CD4-positive, CD25-positive, alpha-beta regulatory T cell (primary cell): ENCODE data around the gene ISLR2. TPM values are rescaled to one million over a fixed set of nuclear protein-coding genes. Genes with fewer than 3 reads are reported as not detected.
A peak's percentile ranks its signal among the peaks of the same experiment; 100 is the strongest.
"Not testable (repeated sequence)": the region's sequence is repeated elsewhere in the genome, so short reads cannot be mapped to it uniquely, and the experiment has no call there.

Experiments
- ATAC-seq, 2 donors: fragments of 150-1000 bp; cut with Tn5 transposase; one replicate each; pipeline ENCODE4 v1.10.0; 2021; ENCODE audit warnings: low read depth in 2 of 2, moderate number of reproducible peaks in 2 of 2, moderate library complexity in 1 of 2
- DNase-seq, 3 donors: peaks; one replicate each; pipeline versions ENCODE4 v3.0.0 to v3.0.0-alpha.2; 2012 to 2022; ENCODE audit warnings: mixed read lengths in 1 of 3
- H3K27ac ChIP-seq: one replicate; pipeline ENCODE4 v1.7.0; 2013; ENCODE audit warnings: mild to moderate bottlenecking, low read length; ENCODE audit not compliant: insufficient read depth, poor library complexity, severe bottlenecking
- H3K27me3 ChIP-seq: one replicate; pipeline ENCODE4 v1.7.0; 2013; ENCODE audit warnings: low read length; ENCODE audit not compliant: control insufficient read depth, insufficient read depth
- H3K36me3 ChIP-seq: one replicate; pipeline ENCODE4 v1.7.0; 2013; ENCODE audit warnings: mild to moderate bottlenecking, low read length, moderate library complexity; ENCODE audit not compliant: control insufficient read depth, insufficient read depth
- H3K4me1 ChIP-seq: 2 replicates; pipeline ENCODE4 v1.7.0; 2013; ENCODE audit warnings: mild to moderate bottlenecking, low read length; ENCODE audit not compliant: insufficient read depth, control insufficient read depth, poor library complexity, severe bottlenecking
- H3K4me3 ChIP-seq: one replicate; pipeline ENCODE4 v1.7.0; 2013; ENCODE audit warnings: low read depth, mild to moderate bottlenecking, low read length, moderate library complexity
- H3K9me3 ChIP-seq, 2 experiments: 1 replicate in 1 of 2; 2 replicates in 1 of 2; pipeline ENCODE4 v1.7.0; 2013; ENCODE audit warnings: low read length in 2 of 2, mild to moderate bottlenecking in 1 of 2, moderate library complexity in 1 of 2; ENCODE audit not compliant: control insufficient read depth in 2 of 2
- H3K27ac Mint-ChIP-seq, 3 donors: one replicate each; pipeline ENCODE4 v1.8.0; 2020 to 2022; ENCODE audit warnings: mild to moderate bottlenecking in 3 of 3, mixed read lengths in 3 of 3, moderate library complexity in 2 of 3
- H3K27me3 Mint-ChIP-seq: one replicate; pipeline ENCODE4 v1.8.0; 2022; ENCODE audit warnings: mild to moderate bottlenecking, mixed read lengths
- H3K36me3 Mint-ChIP-seq: one replicate; pipeline ENCODE4 v1.8.0; 2020; ENCODE audit warnings: mixed read lengths
- H3K4me1 Mint-ChIP-seq, 4 donors: one replicate each; pipeline ENCODE4 v1.8.0; 2020 to 2022; ENCODE audit warnings: mixed read lengths in 4 of 4, mild to moderate bottlenecking in 1 of 4
- H3K4me3 Mint-ChIP-seq, 4 donors: one replicate each; pipeline ENCODE4 v1.8.0; 2020 to 2022; ENCODE audit warnings: mild to moderate bottlenecking in 4 of 4, mixed read lengths in 4 of 4, moderate library complexity in 3 of 4
- H3K9me3 Mint-ChIP-seq, 7 donors: one replicate each; pipeline ENCODE4 v1.8.0; 2020 to 2022; ENCODE audit warnings: mixed read lengths in 7 of 7, mild to moderate bottlenecking in 3 of 7, moderate library complexity in 2 of 7
- polyA plus RNA-seq, 4 donors: library from polyadenylated mRNA; unstranded; fragments of 300-500 nt; fragmentation: Illumina TruSeq; gene quantifications; one replicate each; pipeline ENCODE4 v1.2.3, GENCODE V29; 2021
- total RNA-seq: library from RNA; stranded (reverse); gene quantifications from one replicate; pipeline ENCODE4 v1.2.3, GENCODE V29; 2022

Gene ISLR2
- total and polyA plus RNA-seq, 5 donors from 2014 or later, result not detected

GRCh38 chr15:74147051-74147450 lies 16.7 kb downstream of the ISLR2 start:
- peaks cover 0 to 4% (median 0%) of the 10 kb centered on the region in 7 donors for H3K9me3 Mint-ChIP-seq
- Histone ChIP-seq H3K27me3 (peaks cover 21% of the 10 kb centered on the region), H3K4me3 (no peak overlapping the region), H3K4me1 (no peaks in the 10 kb centered on the region), H3K9me3 (no peaks in the 10 kb centered on the region), H3K36me3 (no peaks in the 10 kb centered on the region), H3K27ac (no peak overlapping the region)
- H3K27me3 Mint-ChIP-seq, result peaks cover 44% of the 10 kb centered on the region
- no peak overlapping the region for H3K4me3 Mint-ChIP-seq
- no peaks in the 10 kb centered on the region for H3K4me1 Mint-ChIP-seq
- no peak for ATAC-seq
- no peak overlapping the region for H3K27ac Mint-ChIP-seq
- no peak for DNase-seq
- H3K36me3 Mint-ChIP-seq, result no peaks in the 10 kb centered on the region

GRCh38 chr15:74155766-74156417 lies 25.5 kb downstream of the ISLR2 start:
- H3K36me3 Mint-ChIP-seq, result no peaks in the 10 kb centered on the region
- peaks cover 0 to 23% (median 11%) of the 10 kb centered on the region in 4 donors for H3K4me1 Mint-ChIP-seq
- peaks cover 0 to 1% (median 0%) of the 10 kb centered on the region in 7 donors for H3K9me3 Mint-ChIP-seq
- peak overlapping the region in 1 of 3 donors; percentile 67 for H3K27ac Mint-ChIP-seq
- no peak for ATAC-seq
- no peak for DNase-seq
- Histone ChIP-seq H3K4me3 (no peak overlapping the region), H3K36me3 (no peaks in the 10 kb centered on the region), H3K27ac (no peak overlapping the region), H3K27me3 (no peaks in the 10 kb centered on the region), H3K4me1 (peaks cover 6% of the 10 kb centered on the region), H3K9me3 (no peaks in the 10 kb centered on the region)
- peaks cover 32% of the 10 kb centered on the region for H3K27me3 Mint-ChIP-seq
- no peak overlapping the region for H3K4me3 Mint-ChIP-seq

GRCh38 chr15:74156678-74157411 lies 26.5 kb downstream of the ISLR2 start:
- Mint-ChIP-seq H3K9me3 (peaks cover 0 to 1% (median 0%) of the 10 kb centered on the region in 7 donors), H3K27ac (peak overlapping the region; percentile 17 to 70 (median 41))
- peak in 1 of 2 donors; percentile 44 for ATAC-seq

GRCh38 chr15:74157868-74158827 lies 27.8 kb downstream of the ISLR2 start:
- no peak overlapping the region for H3K27ac Mint-ChIP-seq

More at GRCh38 chr15:74156678-74157411, 26.5 kb downstream of the ISLR2 start:
- H3K27ac ChIP-seq, result no peak overlapping the region
- peak overlapping the region in 1 of 4 donors; percentile 5 for H3K4me3 Mint-ChIP-seq
- H3K36me3 ChIP-seq, result no peaks in the 10 kb centered on the region
- no peaks in the 10 kb centered on the region for H3K27me3 ChIP-seq
- H3K36me3 Mint-ChIP-seq, result no peaks in the 10 kb centered on the region
- H3K27me3 Mint-ChIP-seq, result peaks cover 28% of the 10 kb centered on the region
- H3K9me3 ChIP-seq, result no peaks in the 10 kb centered on the region
- DNase-seq, result peak in 1 of 3 donors; percentile 39
- peaks cover 6% of the 10 kb centered on the region for H3K4me1 ChIP-seq
- no peak overlapping the region for H3K4me3 ChIP-seq
- H3K4me1 Mint-ChIP-seq, result peaks cover 0 to 23% (median 11%) of the 10 kb centered on the region in 4 donors

DNA sequence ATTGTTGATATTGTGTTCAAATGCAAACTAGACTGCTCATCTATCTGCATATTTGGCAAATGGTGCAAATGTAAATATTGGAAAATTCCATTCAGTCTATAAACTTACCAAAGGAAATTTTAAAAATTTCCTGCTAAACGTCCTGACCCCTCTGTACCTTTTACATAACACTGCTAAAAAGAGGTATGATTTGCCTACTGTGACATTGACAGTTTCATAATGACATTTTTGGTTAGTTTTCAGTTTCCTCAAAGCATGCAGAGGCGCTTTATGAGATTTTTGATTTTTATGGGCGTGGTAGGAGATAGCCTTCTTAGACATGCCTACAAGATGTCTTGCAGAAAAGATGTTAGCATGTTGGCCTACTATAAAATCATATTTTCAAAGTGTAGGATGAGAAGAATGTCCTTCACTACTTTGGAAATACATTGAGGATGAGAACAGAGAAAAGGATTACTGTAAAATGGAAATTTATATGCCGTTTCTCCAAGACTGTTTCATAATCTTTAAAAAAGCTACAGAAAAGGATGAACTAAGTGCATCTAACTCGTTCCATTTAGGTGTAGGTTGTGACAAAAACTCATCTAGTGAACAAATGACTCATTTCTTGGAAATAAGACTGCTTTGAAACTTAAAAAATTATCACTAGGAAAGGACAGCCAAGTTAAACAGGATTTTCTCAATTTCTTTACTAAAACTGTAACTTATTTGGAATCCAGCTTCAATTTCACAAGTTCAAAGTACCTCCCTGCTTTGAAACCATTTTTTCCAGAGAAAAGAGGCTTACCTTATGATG lies 28.7 kb downstream of the ISLR2 start:
- Histone ChIP-seq H3K36me3 (no peaks in the 10 kb centered on the region), H3K27ac (no peak overlapping the region), H3K4me3 (no peak overlapping the region), H3K9me3 (no peaks in the 10 kb centered on the region), H3K4me1 (peaks cover 6% of the 10 kb centered on the region), H3K27me3 (peaks cover 2% of the 10 kb centered on the region)
- Mint-ChIP-seq H3K4me1 (peaks cover 0 to 23% (median 11%) of the 10 kb centered on the region in 4 donors), H3K27me3 (peaks cover 22% of the 10 kb centered on the region), H3K9me3 (peaks cover 0 to 3% (median 0%) of the 10 kb centered on the region in 7 donors), H3K4me3 (no peak overlapping the region), H3K27ac (no peak overlapping the region), H3K36me3 (no peaks in the 10 kb centered on the region)
- no peak for ATAC-seq
- peak in 1 of 3 donors; percentile 28 for DNase-seq

More at GRCh38 chr15:74157868-74158827, 27.8 kb downstream of the ISLR2 start:
- H3K4me1 ChIP-seq, result peaks cover 6% of the 10 kb centered on the region
- no peaks in the 10 kb centered on the region for H3K36me3 ChIP-seq
- no peaks in the 10 kb centered on the region for H3K9me3 ChIP-seq
- H3K36me3 Mint-ChIP-seq, result no peaks in the 10 kb centered on the region
- DNase-seq (no peak), ATAC-seq (no peak)
- no peak overlapping the region for H3K27ac ChIP-seq
- H3K4me1 Mint-ChIP-seq, result peaks cover 0 to 23% (median 11%) of the 10 kb centered on the region in 4 donors
- peaks cover 0 to 3% (median 0%) of the 10 kb centered on the region in 7 donors for H3K9me3 Mint-ChIP-seq
- no peak overlapping the region for H3K4me3 Mint-ChIP-seq
- no peaks in the 10 kb centered on the region for H3K27me3 ChIP-seq
- peaks cover 22% of the 10 kb centered on the region for H3K27me3 Mint-ChIP-seq
- no peak overlapping the region for H3K4me3 ChIP-seq

DNA sequence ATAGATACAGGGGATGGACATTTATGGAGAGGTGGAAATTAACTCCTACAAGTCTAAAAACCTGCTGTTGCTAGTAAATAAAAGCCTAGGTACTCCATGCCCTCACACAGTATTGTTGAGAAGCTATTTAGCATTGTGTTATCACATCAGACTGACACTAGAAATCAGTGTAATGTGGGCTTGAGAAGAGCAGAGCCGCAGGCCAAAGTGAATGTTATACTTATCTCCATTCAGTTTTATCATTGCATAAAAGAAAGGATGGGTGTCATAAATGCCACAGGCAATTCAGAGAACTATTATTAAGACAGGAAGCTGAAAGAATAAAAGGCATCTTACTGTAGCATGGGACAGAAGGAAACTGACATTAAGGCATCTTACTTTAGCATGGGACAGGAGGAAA lies 29.4 kb downstream of the ISLR2 start:
- Mint-ChIP-seq H3K4me1 (peaks cover 0 to 23% (median 11%) of the 10 kb centered on the region in 4 donors), H3K36me3 (no peaks in the 10 kb centered on the region), H3K9me3 (peaks cover 0 to 4% (median 0%) of the 10 kb centered on the region in 7 donors), H3K27me3 (peaks cover 17% of the 10 kb centered on the region), H3K4me3 (no peak overlapping the region), H3K27ac (no peak overlapping the region)
- H3K4me1 ChIP-seq, result peaks cover 6% of the 10 kb centered on the region
- H3K36me3 ChIP-seq, result no peaks in the 10 kb centered on the region
- no peak for ATAC-seq
- no peaks in the 10 kb centered on the region for H3K9me3 ChIP-seq
- peaks cover 2% of the 10 kb centered on the region for H3K27me3 ChIP-seq
- H3K27ac ChIP-seq, result no peak overlapping the region
- no peak overlapping the region for H3K4me3 ChIP-seq
- no peak for DNase-seq

DNA sequence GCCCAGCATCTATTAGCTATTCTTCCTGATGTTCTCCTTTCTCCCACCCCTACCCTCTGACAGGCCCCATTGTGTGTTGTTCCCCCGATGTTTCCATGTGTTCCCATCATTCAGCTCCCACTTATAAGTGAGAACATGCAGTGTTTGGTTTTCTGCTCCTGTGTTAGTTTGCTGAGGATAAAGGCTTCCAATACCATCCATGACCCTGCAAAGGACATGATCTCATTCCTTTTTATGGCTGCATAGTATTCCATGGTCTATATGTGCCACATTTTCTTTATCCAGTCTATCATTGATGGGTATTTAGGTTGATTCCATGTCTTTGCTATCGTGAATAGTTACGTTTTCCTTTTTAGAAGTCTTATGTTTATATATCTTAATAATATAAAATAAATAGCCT lies 30.0 kb downstream of the ISLR2 start:
- not testable (repeated sequence) for H3K27ac ChIP-seq, H3K36me3 ChIP-seq, H3K27me3 ChIP-seq, H3K4me3 ChIP-seq, H3K4me3 Mint-ChIP-seq, ATAC-seq, H3K4me1 ChIP-seq, H3K9me3 Mint-ChIP-seq, H3K9me3 ChIP-seq, H3K36me3 Mint-ChIP-seq, DNase-seq
- Mint-ChIP-seq H3K27me3 (peaks cover 17% of the 10 kb centered on the region), H3K4me1 (peaks cover 0 to 23% (median 11%) of the 10 kb centered on the region in 4 donors), H3K27ac (peak overlapping the region in 1 of 3 donors; percentile 33)
